GM21367 (cell line): ENCODE data around the gene LIMS1.
A peak's percentile ranks its signal among the peaks of the same experiment; 100 is the strongest.
"Not testable (repeated sequence)": the region's sequence is repeated elsewhere in the genome, so short reads cannot be mapped to it uniquely, and the experiment has no call there.

ENCODE experiments used
- ATAC-seq: cut with Tn5 transposase; IDR thresholded peaks from one replicate; pipeline ENCODE4 v1.9.1; 2021; ENCODE audit not compliant: unreplicated experiment

The LIMS1 gene

GRCh38 chr2:108632332-108633160 lies 98.3 kb downstream of the LIMS1 start:
- no peak for ATAC-seq

DNA sequence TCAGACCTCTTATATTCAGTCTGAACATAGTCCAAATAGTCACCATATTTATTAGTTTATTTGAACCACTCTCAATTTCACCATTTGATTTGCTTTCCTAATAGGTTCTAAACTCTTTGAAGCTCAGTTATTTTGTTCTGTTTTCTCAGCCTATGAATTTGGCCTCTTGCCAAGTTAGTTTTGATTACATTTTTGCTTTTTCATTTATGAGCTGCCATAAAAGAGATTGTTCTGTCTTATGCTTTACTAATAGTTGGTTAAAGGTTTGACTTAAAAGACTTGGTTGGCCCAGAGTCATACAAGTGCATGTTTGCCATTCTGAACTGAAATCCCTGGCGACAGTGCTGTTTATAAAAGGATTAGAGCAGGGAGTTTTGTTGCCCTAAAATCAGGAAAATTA lies 99.1 kb downstream of the LIMS1 start:
- ATAC-seq: no peak

GRCh38 chr2:108634011-108634410 lies 99.7 kb downstream of the LIMS1 start:
- ATAC-seq: no peak

- no peak for ATAC-seq
These were observed 100.4 kb downstream of the LIMS1 start for GRCh38 chr2:108634576-108635160.

GRCh38 chr2:108635630-108636354 lies 101.5 kb downstream of the LIMS1 start:
- ATAC-seq: no peak

- ATAC-seq: no peak
These were observed 103.0 kb downstream of the LIMS1 start for GRCh38 chr2:108637304-108637669.

DNA sequence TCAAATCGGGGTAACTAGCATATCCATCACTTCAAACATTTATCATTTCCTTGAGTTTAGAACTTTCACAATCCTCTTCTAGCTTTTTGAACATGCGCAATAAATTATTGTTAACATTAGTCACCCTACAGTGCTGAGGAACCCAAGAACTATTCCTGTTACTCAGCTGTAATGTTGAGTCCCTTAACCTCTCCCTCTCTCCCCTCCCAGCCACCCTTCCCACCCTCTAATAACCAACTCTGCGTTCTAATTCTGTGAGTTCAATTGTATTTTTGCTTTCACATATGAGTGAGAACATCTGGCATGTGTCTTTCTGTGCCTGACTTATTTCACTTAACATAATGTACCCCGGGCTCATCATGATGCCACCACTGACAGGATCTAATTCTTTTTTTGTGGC lies 106.5 kb downstream of the LIMS1 start:
- no peak for ATAC-seq

DNA sequence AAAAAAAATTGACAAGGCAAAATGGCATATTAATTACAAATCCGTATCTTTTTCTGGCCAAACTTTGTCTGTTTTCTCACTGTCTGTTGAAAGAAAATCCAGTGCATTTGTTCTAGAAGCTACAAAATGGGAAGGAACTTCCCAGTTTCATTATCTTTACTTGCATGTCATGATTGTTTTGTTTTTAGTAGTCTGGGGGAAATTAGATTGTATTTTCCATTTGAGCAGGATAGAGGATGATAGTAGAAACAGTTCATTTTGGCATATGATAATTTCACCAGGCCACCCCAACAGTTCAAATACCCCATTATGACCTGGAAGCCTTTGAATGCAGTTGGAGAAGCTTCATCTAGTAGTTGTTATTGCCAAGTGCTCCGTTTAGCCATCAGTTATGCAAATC lies 107.5 kb downstream of the LIMS1 start:
- ATAC-seq: no peak

DNA sequence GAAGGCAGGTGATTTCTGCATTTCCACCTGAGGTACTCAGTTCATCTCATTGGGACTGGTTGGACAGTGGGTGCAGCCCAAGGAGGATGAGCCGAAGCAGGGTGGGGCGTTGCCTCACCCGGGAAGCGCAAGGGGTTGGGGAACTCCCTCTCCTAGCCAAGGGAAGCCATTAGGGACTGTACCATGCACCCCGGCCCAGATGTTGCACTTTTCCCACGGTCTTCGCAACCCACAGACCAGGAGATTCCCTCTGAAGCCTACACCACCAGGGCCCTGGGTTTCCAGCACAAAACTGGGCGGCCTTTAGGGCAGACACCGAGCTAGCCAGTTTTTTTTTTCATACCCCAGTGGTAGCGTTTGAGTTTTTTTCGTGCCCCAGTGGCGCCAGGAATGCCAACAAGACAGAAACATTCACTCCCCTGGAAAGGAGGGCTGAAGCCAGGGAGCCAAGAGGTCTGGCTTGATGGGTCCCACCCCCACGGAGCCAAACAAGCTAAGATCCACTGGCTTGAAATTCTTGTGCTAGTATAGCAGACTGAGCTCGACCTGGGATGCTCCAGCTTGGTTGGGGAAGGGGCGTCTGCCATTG lies 109.1 kb downstream of the LIMS1 start:
- ATAC-seq: no peak

GRCh38 chr2:108643862-108644261 lies 109.6 kb downstream of the LIMS1 start:
- not testable (repeated sequence) for ATAC-seq

GRCh38 chr2:108644446-108644845 lies 110.2 kb downstream of the LIMS1 start:
- ATAC-seq: not testable (repeated sequence)

DNA sequence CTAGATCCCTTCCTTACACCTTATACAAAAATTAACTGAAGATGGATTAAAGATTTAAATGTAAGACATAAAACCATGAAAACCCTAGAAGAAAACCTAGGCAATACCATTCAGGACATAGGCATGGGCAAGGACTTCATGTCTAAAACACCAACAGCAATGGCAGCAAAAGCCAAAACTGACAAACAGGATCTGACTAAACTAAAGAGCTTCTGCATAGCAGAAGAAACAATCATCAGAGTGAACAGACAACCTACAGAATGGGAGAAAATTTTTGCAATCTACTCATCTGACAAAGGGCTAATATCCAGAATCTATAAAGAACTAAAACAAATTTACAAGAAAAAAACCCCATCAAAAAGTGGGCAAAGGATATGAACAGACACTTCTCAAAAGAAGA lies 114.5 kb downstream of the LIMS1 start:
- not testable (repeated sequence) for ATAC-seq

DNA sequence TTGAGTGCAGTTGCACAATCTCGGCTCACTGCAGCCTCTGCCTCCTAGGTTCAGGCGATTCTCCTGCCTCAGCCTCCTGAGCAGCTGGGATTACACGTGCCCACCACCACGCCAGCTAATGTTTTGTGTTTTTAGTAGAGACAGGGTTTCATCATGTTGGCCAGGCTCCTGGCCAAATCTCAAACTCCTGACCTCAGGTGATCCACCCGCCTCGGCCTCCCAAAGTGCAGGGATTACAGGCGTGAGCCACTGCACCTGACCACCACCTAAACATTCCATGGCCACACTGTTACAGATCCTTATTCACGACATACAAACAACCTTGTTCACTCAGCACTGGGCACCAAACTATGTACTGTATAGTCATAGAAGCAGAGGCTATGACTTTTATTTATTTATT lies 116.2 kb downstream of the LIMS1 start:
- ATAC-seq: not testable (repeated sequence)

DNA sequence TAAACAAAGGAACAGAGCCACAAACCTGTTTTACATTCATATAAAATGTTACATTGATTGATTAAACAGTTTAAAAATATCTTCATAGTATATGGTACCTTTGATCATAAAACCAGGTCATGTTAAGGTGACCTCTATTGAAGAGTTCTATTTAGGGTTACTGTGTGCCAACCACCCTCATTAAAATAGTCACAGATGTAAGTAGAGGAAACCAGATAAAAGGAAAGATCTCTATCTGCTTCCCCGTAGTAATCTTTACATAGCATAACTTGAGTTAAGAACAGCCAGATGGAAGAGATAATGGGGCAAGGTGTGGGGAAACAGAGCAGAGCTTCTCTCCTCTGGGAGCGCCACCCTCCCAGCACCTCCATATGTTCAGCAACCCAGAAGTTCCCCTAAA lies 117.2 kb downstream of the LIMS1 start:
- not testable (repeated sequence) for ATAC-seq

DNA sequence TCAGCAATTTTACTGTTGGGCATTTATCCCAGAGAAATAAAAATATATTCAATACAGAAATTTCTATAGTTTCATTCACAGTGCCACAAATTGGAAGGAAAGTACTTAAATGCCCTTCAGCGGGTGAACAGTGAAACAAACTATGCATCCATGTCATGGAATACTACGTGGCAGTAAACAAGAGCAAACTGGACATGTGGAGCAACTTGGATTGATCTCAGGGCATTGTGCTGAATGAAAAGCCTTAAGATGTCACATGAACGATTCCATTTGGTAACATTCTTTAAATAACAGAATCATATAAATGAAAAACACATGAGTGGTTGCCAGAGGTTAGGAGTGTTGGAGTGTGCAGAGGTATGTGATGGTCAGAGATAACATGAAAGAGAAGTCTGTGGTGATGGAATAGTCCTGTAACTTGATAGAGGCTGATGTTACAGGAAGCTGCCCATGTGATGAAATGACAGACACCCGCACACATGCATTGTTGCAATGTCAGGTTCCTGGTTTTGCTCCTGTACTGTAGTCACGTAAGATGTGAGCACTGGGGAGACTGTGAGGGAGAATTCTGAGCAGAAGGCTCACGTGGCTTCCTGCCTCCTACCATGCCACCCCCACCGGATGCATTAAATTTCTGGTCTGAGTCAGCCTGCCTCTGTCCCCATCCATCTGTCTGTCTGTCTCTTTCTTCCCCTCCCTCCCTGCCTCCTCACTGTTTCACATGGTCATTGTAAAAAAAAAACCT lies 118.1 kb downstream of the LIMS1 start:
- peak; percentile 83 for ATAC-seq

- not testable (repeated sequence) for ATAC-seq
These were observed 119.2 kb downstream of the LIMS1 start for GRCh38 chr2:108653425-108653824.

- ATAC-seq: not testable (repeated sequence)
These were observed 119.6 kb downstream of the LIMS1 start for GRCh38 chr2:108653849-108654248.

DNA sequence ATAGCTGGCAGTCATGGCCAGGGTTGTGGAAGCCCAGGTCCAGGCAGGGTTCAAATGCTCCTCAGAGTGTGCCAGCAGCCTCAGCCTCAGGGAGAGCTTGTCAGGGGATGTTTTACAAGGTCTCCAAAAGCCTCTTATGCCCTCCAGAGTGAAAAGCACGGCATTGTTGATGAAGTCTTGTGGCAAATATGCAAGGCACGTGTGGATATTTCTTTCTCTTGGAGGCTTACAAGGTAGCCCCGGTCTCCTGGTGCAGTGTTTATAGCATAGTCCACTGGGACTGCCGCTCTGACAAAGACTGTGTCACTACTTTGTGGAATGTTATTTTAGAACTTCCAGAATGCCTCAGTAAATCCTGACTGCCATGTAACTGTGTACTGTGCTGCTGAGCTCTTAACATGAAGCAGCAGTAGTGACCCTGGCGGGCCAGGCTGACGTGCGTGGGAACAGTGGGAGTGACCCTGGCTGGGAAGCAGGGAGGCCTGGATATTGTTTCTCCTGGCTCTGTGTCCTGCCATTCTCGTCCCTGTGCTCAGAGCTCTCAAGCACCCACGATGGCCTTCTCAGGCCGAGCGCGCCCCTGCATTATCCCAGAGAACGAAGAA lies 120.4 kb downstream of the LIMS1 start:
- ATAC-seq: not testable (repeated sequence)

DNA sequence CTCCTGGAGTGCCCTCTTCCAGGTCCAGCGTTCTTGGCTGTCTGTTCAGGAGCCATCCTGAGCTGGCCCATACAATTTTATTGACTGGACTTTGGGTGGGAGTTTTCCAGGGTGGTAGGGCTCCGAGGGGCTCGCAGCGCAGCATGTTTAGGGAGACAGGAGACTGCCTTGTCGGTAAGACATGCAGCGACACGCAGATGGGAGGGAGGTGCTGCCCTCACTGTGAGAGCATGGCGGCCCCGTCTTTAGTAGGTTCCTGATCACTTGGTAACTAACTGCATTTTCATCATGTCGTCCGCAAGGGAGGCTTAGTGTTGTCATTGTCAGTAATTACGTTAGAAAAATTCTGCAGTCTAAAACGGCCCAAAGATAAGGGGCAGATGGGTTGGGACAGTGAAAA lies 121.0 kb downstream of the LIMS1 start:
- not testable (repeated sequence) for ATAC-seq

GRCh38 chr2:108656282-108656681 lies 122.0 kb downstream of the LIMS1 start:
- not testable (repeated sequence) for ATAC-seq
